ENCODE data around the gene TSPEAR. TPM values are rescaled to one million over a fixed set of nuclear protein-coding genes. Genes with fewer than 3 reads are reported as not detected.

Gene TSPEAR
- total and polyA plus RNA-seq, 2 donors (not counting 1 experiment from before 2014, with no cell fraction given): not detected

- no peak for ATAC-seq (ENCODE audit: low read depth)
- no peak for DNase-seq
- H3K27me3 ChIP-seq (replicated peaks in 1 of 4; ENCODE audit: control extremely low read depth in 1 of 4, control insufficient read depth in 3 of 4, insufficient read depth in 4 of 4, low read length in 3 of 4): no peaks in the 10 kb centered on the region
- H3K4me1 ChIP-seq (ENCODE audit: control insufficient read depth in 2 of 2, insufficient read depth in 2 of 2, low read length in 2 of 2): peaks cover 10 to 16% of the 10 kb centered on the region in 2 donors
- H3K4me2 ChIP-seq (replicated peaks; ENCODE audit: low read depth, low read length, poor library complexity, severe bottlenecking): no peak overlapping the region
- peaks cover under 1 to 7% (median 6%) of the 10 kb centered on the region in 3 donors for H3K9me3 ChIP-seq (ENCODE audit: control extremely low read depth in 1 of 3, control insufficient read depth in 2 of 3, insufficient read depth in 1 of 3, low read length in 2 of 3)
- WGBS (ENCODE audit: insufficient coverage): 86% methylated on average over 18 of the region's 19 CpGs
- no peaks in the 10 kb centered on the region for H4K20me1 ChIP-seq (ENCODE audit: control insufficient read depth, insufficient read depth, low read length, poor library complexity, severe bottlenecking)
- H3K36me3 ChIP-seq (replicated peaks in 1 of 2; ENCODE audit: control extremely low read depth in 1 of 2, control insufficient read depth in 1 of 2, extremely low read depth in 1 of 2, insufficient read depth in 2 of 2, low read length in 1 of 2): no peaks in the 10 kb centered on the region
- no peaks in the 10 kb centered on the region for H3K79me2 ChIP-seq (ENCODE audit: control insufficient read depth, insufficient read depth, low read length)
- Mint-ChIP-seq H3K27ac (no peak overlapping the region), H3K4me3 (no peak overlapping the region), H3K9me3 (ENCODE audit: insufficient read depth) (peaks cover 5% of the 10 kb centered on the region), H3K27me3 (no peaks in the 10 kb centered on the region), H3K4me1 (peaks cover 7% of the 10 kb centered on the region)
- CTCF ChIA-PET: no interaction called here
- POLR2A ChIA-PET: no interaction called here
- no peak overlapping the region for H3K4me3 ChIP-seq (ENCODE audit: control extremely low read depth in 1 of 5, extremely low read depth in 1 of 5, insufficient read depth in 1 of 5, low read depth in 2 of 5, low read length in 4 of 5)
- no peak overlapping the region for H2AFZ ChIP-seq (ENCODE audit: insufficient read depth, low read depth, low read length, poor library complexity, severe bottlenecking)
- H3K9ac ChIP-seq (ENCODE audit: low read length): no peak overlapping the region
- H3K27ac ChIP-seq (ENCODE audit: low read length in 2 of 2): no peak overlapping the region
- TF ChIP-seq EZH2 (IDR thresholded peaks at IDR 0.05; ENCODE audit: borderline replicate concordance, insufficient read depth, low read depth, low read length, poor library complexity, severe bottlenecking): no peak
- TF ChIP-seq CTCF (IDR thresholded peaks at IDR 0.05): no peak
- intact Hi-C loops (cut with micrococcal nuclease): no loop called here
Measured at GRCh38 chr21:44458971-44459711, 252.2 kb downstream of the TSPEAR start.

Data from B cell (primary cell).